IPS-18c (cell line): ENCODE results near the gene ADAMTS17.

Experiments
- H3K4me3 ChIP-seq: 2 replicates; pipeline ENCODE4 v1.7.0; 2013; ENCODE audit warnings: low read depth, mild to moderate bottlenecking, low read length, moderate library complexity; ENCODE audit not compliant: insufficient read depth
- H3K9me3 ChIP-seq: one replicate; pipeline ENCODE4 v1.6.1; 2013; ENCODE audit warnings: mild to moderate bottlenecking, low read length, moderate library complexity; ENCODE audit not compliant: control insufficient read depth, insufficient read depth

ADAMTS17 gene

DNA sequence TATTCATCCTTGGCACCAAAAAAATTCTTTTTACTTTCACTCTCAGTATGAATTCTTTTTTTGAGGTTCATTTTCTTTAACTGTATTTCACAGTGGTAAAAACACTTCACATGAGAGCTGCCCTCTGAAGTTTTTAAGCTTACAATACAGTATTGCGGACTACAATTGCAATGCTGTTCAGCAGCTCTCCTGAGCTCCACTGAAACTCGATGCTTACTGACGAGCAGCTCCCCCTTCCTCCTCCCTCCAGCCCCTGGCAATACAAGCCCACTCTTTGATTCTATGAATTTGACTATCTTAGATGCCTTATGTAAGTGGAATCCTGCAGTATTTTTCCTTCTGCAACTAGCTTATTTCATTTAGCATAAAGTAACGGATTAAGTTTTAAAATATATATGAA lies 183.4 kb downstream of the ADAMTS17 start:
- Histone ChIP-seq H3K9me3 (no peaks in the 10 kb centered on the region), H3K4me3 (no peak overlapping the region)

DNA sequence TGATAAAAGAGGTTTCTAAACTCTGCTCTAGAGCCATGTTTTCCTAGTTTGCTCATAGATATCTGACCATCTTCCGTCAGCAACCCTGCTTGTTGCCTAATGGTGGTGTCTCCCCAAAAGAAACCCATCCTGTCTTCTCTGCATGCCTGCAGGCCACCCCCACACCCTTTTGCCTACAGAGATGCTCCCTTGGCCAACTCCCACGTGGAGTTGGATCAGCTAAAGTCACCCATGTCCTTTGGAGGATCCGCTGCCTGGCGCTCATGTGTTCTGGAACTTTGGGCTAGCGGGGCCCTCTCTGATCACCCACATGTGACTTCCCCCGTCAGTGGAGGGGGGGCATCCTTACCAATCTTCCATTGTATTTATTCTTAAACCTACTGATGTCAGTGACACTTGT lies 185.6 kb downstream of the ADAMTS17 start:
- H3K4me3 ChIP-seq: no peak overlapping the region
- no peaks in the 10 kb centered on the region for H3K9me3 ChIP-seq

DNA sequence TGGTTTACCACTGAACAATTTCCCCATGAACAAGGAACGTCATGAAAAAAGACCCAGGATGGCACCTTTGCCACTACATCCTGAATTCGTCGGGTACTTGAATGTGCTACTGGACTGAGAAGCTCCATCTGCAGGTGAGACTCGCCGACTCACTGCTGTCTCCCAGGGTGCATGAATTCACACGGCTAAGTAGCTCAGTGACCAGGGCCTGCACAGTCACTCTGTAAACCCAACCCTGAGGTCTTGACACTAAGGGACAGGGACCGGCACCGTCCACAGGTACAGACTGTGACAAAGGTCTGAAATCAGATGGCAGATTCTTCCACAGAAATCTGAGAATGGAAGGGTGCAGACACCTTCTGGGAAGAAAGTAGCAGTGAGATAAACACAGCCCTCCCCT lies 187.4 kb downstream of the ADAMTS17 start:
- Histone ChIP-seq H3K4me3 (no peak overlapping the region), H3K9me3 (no peaks in the 10 kb centered on the region)

DNA sequence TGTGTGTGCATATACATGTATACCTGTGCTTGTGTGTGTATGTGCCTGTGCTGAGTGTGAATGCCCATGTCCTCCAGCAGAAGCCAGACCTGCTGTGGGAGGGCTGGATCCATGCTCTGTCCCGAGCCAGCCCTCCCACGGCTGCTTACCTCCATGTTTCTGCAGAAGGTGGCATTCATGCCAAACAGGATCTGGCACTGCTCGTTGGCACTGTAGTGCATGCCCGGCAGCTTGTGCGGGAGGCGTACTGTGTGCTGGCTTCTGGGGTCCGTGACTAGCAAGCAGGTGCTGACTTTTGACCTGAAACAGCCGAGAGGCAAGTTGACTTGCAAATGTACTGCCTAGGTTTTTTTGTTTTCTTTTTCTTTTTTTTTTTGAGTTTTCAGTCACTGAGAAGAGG lies 189.3 kb downstream of the ADAMTS17 start:
- Histone ChIP-seq H3K9me3 (no peaks in the 10 kb centered on the region), H3K4me3 (no peak overlapping the region)

DNA sequence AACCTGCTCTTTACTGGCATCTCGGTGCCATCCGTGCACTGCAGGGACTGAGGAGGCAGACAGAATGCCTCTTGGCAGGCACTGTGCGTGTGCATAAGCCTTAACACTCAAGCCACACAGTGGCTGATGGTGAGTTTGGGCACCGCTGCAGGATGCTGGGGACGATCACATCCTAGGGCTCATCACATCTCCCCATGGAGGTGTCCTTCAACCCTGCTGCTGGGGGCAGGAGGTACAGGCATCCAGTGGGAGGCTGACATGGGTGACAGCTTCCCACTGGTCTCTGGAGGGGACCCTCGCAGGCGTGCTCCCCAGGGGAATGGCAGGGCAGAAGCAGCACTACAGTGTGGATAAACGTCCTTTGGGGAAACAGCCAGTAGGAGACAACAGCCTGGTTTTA lies 190.9 kb downstream of the ADAMTS17 start:
- no peak overlapping the region for H3K4me3 ChIP-seq
- H3K9me3 ChIP-seq: no peaks in the 10 kb centered on the region

DNA sequence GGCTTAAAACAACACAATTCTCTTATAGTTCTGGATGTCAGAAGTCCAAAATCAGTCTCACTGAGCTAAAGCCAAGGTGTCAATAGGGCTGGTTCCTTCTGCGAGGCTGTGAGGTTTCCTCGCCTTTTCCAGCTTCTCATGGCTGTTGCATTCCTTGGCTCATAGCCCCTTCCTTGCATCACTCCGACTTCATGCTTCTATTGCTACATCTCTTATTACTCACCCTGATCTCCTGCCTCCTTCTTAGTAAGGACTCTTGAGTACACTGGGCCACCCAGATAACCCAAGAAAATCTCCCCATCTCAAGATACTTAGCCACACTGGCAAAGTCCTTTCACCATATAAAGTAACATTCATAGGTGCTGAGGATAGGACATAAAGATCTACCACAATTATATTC lies 193.9 kb downstream of the ADAMTS17 start:
- no peak overlapping the region for H3K4me3 ChIP-seq
- no peaks in the 10 kb centered on the region for H3K9me3 ChIP-seq

DNA sequence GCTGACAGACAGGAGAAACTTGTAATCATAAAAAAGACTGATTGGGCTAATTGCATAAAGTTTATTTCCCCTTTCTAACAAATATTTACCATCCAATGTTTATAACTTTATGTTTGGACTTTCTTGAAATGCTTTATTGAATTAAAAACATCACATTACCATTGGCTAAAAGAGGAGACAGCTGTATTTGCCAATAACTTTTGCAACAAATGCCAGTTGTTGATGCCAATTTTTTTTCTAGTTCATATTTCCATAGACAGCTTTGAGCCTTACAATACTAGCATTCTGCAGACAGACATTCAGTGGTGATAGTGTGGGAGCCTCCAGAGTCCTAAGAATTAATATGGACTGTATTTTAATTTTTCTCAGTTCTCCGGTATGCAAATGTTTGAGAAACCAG lies 198.4 kb downstream of the ADAMTS17 start:
- no peaks in the 10 kb centered on the region for H3K9me3 ChIP-seq
- H3K4me3 ChIP-seq: no peak overlapping the region

DNA sequence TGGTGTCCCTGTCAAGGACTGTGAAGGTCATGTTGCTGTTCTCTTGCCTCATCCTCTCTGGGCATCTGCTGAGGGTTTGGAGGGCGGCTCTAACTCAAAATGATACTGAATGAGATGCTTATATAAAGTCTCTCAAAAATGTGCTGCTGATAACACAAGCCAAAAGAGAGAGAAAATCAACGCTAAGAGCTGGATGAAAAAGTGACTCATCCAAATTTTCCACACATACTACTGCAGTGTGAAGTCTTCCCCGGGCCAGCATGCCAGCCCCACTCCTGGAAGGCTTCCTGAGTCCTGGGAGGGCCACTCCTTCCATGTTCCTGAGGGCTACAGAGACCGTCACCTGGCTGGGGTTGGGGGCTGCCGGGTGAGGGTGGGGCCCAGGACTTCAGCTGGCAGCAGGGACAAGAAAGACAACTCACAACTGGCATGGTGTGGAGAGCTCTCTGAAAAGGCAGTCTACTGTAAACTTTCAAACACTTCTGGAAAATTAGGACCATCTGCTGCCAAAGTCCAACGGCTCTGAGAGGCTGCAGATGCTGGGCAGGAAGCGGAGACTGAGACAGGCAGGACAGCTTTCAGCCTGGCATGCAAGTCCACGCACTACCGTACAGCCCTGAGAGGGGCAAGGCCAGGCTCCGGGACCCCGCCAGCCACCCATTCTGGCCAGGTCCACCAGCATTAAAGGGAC lies 200.3 kb downstream of the ADAMTS17 start:
- H3K9me3 ChIP-seq: no peaks in the 10 kb centered on the region
- H3K4me3 ChIP-seq: no peak overlapping the region

DNA sequence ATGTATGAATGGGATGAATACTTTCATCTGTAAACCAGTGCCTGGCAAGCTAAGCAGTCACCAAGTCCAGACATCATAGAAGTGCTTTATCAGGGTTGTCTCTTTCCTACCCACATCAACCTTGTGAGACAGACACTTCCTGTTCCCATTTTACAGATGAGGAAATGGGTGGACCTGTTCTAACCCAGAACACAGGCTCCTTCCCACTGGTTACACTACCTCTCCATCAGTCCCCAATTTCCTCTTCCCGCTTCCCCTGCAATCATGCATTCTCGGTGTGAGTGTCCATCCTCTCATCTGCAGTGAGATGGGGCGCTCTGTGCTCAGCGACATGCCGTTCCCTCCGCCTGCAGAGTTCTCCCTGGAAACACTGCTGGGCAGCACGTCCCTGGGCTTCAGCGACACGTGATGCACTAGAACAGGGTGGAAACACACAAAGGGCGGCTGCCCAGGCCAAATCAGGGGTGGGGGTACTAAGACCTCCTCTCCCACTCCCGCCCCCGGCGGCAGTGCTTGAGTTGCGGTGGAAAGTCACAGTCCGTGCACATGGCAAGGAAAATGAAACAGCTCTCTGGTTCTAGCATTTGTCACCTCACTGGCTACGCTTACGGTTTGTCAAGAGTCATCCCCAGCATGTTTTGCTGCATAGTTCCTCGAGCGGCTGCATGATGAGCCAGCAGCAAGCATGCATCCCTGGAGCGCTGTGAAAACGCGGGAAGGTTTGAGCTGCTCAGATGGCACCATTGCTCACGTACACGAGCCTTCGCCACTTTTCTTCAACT lies 201.1 kb downstream of the ADAMTS17 start:
- H3K9me3 ChIP-seq: no peaks in the 10 kb centered on the region
- H3K4me3 ChIP-seq: no peak overlapping the region

DNA sequence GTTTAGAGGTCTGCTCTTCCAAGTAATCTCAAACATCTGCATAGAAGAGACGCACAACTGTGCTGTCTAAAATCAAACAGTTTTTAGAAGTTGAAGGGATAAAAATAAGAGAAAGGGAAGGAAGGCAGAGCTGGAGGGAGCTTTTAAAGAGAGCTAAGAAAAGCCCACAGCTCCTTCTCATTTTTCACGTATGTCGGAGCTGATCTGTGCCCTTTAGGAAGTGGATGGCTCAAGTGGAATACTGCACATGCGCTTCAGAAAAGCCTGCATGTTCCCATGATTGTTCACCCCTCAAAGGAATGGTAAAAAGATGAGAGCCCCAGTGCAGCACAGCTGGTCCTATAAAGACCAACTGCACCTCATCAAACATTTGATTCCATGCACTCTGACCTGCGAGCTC lies 207.2 kb downstream of the ADAMTS17 start:
- no peak overlapping the region for H3K4me3 ChIP-seq
- no peaks in the 10 kb centered on the region for H3K9me3 ChIP-seq

DNA sequence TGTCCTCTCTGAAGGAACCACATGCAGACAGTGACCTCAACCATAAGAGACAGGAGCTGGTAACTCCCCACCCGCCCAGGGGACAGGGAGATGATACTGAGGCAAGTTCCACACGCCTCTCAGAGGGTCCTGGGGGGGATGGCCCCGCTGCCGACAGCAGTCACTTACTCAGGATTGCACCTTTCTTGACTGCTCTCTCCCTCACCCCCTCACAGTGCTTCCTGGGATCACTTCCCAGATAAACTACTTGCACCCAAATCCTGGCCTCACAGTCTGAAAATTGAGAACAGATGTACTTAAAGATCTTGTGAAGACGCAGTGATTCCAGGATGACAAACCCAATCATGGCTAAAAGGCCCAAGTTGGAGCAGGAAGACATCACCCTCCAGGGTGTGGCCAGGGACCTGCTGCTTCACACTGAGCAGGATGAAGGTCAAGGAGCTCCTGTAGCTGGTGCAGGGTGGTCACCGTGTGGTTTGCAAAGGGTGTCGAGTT lies 207.6 kb downstream of the ADAMTS17 start:
- H3K4me3 ChIP-seq: no peak overlapping the region
- H3K9me3 ChIP-seq: no peaks in the 10 kb centered on the region

DNA sequence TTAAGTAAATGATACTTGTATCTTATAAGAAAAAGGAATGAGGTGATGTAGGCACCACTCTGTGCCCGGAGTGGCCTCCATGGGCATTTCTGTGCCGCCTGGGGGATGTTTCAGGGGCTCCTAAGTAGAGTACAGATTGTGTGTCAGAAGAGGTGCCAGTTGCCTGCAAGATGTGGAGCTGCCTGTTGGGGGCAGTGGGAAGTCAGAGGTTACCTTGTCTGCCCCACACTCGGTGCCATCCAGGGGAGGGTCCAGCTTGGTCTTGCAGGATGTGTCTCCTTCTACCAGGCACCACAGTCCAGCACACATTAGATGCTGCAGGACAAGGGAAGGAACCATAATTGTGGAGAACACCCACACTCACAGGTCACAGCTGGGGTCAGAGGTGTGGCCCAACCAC lies 208.8 kb downstream of the ADAMTS17 start:
- no peak overlapping the region for H3K4me3 ChIP-seq
- H3K9me3 ChIP-seq: no peaks in the 10 kb centered on the region

DNA sequence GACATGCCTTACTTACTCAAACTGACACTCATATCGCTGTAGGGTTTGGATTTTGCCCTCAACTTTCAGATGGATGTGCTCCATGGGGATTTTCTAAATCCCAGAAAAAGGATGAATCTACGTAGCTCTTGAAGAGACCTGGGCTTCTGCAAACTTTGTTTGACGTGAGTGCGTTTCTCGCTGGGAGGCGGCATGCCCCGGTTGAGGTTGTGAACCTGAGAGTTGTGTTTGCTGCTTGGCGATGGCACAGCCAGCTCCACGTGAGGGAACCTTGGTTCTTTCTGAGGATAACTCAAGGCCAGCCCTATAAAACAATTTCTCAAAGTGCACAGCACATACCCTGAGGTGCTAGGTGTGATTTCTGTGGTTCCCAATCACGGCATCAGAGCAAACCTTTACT lies 209.5 kb downstream of the ADAMTS17 start:
- no peaks in the 10 kb centered on the region for H3K9me3 ChIP-seq
- H3K4me3 ChIP-seq: no peak overlapping the region

DNA sequence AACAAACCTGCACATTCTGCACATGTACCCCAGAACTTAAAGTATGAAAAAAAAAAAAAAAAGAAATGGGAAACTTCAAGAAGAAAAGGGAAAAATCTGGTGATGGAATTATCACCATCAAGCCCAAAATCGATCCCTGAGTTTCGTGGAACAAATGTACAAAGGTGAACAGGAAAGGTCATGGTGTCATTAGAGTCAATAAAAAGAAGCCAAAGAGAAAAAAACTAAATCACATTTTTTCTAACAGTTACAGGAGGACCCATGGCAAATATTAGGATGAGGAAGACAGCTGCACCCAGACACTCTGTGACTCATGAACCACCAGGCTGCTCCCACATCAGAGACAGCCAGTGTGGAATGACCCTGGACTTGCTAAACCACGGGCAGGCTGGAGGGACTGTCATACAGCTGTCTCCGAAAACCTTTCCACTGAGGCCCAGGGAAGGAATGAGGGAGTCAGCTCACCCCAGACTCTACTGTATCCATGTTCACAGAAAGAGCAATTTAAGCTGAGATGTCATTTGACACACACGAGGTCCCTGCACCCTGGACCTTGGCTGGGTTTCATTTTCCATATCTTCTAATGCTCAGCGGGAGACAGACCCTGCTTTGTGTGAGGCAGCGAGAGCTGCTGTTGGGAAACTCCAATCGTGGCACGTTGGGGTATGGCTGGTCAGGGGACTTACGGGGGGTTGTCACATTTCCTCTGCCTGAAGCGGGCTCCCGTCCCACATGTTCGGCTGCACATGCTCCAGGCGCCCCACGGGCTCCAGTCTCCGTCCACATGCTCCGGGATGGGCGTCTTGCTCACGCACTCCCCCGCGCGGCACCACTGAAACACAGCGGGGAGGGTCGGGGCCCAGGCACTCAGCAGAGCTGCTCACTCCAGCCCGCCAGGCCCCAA lies 210.2 kb downstream of the ADAMTS17 start:
- Histone ChIP-seq H3K4me3 (no peak overlapping the region), H3K9me3 (no peaks in the 10 kb centered on the region)

DNA sequence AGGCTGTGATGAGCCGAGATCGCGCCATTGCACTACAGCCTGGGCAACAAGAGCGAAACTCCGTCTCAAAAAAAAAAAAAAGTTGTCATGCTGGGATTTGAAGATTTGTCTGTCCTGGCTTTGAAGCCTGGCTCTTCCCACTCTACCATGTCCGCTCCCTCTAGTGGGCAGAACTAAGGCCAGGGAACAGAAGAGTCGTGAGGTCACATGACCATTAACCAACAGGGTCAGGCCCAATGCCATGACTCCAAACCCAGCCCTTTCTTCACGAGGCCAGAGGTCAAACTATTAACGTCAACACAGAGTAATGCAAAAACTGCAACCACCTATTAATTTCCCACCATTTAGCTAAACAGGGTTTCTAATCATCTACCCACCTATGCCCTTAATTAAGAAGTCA lies 212.1 kb downstream of the ADAMTS17 start:
- Histone ChIP-seq H3K4me3 (no peak overlapping the region), H3K9me3 (no peaks in the 10 kb centered on the region)

DNA sequence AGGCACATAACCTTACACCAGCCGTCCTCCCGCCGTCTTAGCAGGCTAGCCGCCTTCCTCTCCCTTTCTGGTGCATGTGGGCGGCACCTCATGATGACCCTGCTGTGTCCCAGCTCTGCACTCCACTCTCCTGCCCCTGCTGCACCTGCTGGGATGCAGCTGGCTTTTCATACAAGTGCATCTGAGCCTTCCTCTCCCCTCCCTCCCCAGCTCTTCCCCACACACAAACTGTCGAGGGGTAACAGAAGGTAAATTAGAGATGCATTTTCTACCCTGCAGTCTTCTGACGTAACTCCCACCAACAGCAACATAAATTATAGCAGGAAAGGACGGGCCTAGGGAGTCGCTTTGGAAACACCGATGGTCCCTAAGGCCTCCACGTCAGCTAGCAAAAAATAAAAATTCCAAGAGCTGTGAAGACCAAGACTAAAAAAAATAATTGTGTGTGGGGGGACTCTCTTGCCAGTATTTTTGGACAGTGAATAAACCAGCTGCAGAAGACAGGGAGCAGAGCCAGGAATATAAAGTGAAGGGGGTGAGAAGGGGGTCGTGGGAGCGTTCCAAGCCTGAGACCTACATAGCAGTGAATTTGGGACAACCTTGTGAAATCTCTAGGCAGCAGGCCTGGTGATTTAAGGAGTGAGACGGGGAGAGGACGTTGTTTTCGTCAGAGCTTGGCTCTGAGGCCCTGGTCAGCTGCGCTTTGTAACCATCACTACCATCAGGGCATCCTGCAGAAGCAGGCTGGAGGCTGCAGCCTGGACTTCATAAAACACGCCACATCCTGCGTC lies 216.2 kb downstream of the ADAMTS17 start:
- Histone ChIP-seq H3K4me3 (no peak overlapping the region), H3K9me3 (peaks cover 4% of the 10 kb centered on the region)

DNA sequence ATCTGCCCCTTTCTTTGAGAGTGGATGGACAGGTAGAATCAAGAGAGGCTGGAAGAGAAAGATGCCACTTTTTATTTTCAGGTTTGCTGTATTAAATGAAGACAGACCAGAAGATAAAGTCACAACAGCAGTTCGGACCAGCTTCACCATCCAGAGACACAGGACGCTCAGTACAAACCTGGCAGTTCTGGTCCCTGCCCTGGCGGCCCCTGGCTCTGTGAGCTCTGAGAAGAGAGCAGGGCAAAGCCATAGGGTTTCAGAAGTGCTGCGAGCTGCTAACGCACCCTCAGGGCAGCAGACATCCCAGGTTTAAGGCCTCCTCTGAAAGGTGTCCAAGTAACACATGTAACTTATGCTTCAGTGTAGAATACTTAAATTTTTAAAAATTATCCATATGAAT lies 216.8 kb downstream of the ADAMTS17 start:
- peaks cover 4% of the 10 kb centered on the region for H3K9me3 ChIP-seq
- H3K4me3 ChIP-seq: no peak overlapping the region
